CD4-positive, alpha-beta T cell treated with Interleukin-17A for 4 hours (primary cell): ENCODE data around the gene CRYL1.

ENCODE experiments used
- DNase-seq: peaks from one replicate; pipeline ENCODE4 v3.0.0-alpha.2; 2020; ENCODE audit warnings: mixed read lengths

The CRYL1 gene

GRCh38 chr13:20491926-20492435, 33.7 kb downstream of the CRYL1 start:
- DNase-seq, result no peak

- DNase-seq, result peak; percentile 71
These were observed 36.4 kb downstream of the CRYL1 start for GRCh38 chr13:20489185-20489820.

DNA sequence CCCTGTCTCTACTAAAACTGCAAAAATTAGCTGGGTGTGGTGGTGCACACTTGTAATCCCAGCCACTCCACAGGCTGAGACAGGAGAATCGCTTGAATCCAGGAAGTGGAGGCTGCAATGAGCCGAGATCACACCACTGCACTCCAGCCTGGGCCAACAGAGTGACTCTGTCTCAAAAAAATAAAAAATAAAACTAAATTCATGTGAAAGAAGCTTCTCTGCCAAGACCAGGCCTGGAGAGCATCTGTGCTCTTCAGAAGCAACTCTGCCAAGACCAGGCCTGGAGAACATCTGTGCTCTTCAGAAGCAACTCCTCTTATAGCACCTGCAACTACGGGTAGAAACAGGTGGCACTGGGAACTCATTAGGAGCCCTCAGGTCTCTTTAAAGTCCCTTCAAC, 37.7 kb downstream of the CRYL1 start:
- DNase-seq, result no peak

DNA sequence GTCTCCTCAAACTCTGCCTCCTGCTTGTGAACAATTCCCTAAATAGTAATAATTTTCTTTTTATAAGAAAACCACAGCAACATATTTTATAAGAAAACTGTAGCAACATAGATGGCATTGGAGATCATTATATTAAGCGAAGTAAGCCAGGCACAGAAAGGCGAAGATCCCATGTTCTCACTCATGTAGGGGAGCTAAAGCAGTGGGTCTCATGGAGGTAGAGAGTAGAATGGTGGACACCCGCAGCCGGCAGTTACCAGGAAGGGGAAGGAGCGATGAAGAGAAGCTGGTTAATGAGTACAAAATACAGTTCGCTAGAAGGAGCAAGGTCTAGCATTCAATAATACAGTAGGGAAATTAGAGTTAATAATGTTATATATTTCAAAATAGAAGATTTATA, 42.9 kb downstream of the CRYL1 start:
- DNase-seq, result no peak

- no peak for DNase-seq
These were observed 43.3 kb downstream of the CRYL1 start for GRCh38 chr13:20482275-20482761.

DNA sequence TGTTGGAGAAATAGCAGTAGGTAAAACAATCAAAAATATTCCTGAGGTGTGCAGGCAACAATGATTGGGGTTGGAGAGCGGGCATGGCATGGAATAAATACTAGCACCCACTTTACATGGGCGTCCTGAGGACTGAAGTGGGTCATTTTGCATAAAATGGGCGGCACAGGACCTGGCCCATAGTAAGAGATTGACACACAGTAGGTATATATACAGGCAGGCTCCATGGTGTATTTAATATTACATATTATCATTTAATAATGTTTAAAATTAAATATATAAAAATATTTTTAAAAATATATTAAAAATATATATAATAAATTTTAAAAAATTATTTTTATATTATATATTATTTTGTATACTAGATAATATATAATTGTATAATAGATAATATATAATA, 48.3 kb downstream of the CRYL1 start:
- no peak for DNase-seq

DNA sequence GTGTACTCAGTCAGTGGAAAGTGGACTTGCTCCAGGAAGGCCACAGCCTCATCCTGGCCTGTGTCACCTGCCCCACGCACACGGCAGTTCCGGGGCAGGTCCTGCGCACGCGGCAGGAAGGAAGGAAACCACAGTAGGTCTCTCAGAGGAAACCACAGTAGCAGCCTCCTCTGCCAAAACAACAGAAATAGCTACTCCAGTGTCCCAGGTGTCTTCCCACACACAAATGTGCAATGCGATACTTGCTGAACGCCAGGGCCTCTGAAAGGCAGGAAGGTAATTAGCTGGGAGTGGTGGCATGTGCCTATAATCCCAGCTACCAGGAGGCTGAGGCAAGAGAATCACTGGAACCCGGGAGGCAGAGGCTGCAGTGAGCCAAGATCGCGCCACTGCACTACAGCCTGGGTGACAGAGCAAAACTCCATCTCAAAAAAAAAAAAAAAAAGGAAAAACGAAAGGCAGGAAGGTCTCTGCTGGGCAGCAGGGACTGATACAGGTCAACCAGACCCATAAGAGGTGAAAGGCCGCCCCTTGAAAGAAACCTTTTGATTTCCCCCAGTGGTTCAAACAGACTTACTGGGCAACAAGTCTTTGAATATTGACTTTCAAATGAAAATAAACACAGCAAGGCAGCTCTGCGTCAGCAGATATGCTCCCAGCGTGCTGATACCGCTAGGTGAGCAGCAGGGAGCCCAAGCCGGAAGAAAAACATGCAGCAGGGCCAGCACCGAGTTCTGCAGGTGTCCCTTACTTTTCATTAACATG, 49.5 kb downstream of the CRYL1 start:
- DNase-seq, result peak; percentile 77

DNA sequence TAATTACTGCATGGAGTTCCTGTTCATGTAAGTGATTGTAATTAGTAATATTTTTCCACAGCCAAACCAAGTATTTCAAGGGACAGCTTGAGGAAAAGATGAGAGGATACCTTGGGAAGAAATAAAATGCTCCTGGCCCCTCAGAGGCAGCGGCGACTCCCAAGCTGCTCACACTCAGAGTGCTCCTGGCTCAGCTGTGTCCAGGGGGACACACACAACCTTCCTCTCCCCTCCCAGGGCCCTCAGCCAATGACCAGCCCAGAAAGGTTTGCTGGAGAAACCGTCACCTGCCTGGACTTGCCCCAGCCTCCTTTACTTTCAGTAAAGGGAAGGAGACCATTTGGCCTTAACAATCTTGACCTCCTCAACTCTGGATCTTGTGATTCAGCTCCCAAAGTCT, 51.1 kb downstream of the CRYL1 start:
- DNase-seq, result no peak

DNA sequence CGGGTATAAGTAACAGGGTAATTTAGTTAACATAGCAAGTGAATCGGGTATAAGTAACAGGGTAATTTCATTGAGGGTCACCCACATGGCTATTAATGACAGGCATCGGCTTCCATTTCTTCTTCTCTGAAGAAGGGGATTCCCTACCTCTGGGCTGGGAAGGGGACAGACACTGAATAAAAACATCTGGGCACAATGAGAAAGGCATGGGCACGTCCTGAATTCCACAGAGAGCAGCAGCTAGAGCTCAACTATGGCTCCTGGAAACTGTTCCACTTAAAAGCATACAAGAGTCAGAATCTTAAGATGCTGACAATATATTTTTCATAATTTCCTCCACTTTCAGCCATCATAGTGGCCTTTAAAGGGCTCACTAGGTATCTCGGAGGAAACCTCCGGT, 51.8 kb downstream of the CRYL1 start:
- DNase-seq, result no peak

GRCh38 chr13:20473139-20473538, 52.5 kb downstream of the CRYL1 start:
- DNase-seq, result no peak

DNA sequence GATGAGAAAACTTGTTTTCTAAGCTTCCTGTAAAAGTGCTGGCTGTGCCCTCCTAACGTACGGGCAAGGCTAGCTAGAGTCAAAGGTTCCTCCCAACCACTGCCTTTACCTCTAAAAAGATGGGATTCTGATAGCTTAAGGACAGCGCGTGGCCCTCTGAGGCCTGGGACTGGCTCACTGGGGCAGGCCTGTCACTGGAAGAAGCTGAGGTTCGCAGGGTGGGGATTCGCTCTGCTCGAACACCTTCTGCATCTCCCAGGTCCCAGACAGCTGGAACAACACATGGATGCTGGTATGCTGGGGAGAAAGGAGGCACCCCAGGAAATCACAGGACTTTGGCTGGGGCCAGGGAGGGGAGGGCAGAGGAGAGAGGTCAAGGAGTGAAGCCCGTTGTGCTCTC, 53.1 kb downstream of the CRYL1 start:
- no peak for DNase-seq

DNA sequence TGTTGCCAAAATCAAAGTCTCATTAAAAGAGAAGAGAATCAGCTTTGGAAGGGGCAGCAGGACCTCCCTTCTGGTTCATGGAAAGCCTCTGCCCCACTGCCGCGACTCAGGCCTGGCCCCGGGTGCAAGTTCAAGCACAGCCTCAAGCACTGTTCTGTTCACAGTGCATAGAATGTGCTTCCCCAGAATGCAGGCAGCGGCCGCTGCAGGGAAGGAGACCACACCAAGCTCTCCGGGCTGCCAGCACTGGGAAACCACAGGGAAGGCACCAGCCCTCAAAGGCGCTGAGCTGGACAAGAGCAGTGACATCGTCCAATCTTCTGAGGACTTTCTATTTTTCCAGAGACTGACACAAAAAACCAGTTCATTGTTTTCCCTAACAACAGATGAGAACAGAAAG, 55.5 kb downstream of the CRYL1 start:
- DNase-seq, result no peak

DNA sequence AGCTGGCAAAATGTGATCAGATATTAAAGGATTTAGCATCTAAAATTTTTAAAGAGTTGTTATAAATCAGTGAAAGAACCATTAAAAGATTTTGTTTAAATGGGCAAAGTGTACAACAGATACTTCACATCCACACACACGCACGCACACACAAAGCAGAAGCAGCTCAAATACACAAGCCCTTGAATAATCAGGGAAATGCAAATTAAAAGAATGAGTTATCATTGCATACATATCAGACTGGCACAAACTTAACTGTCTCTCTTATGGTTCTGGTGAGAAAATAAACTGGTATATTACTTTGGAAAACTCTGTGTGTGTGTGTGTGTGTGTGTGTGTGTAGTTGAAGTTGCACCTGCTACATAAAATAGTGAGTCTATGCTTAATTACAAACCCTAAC, 59.3 kb downstream of the CRYL1 start:
- DNase-seq, result no peak

- no peak for DNase-seq
These were observed 60.3 kb downstream of the CRYL1 start for GRCh38 chr13:20465218-20465879.

GRCh38 chr13:20462921-20463320, 62.7 kb downstream of the CRYL1 start:
- no peak for DNase-seq

DNA sequence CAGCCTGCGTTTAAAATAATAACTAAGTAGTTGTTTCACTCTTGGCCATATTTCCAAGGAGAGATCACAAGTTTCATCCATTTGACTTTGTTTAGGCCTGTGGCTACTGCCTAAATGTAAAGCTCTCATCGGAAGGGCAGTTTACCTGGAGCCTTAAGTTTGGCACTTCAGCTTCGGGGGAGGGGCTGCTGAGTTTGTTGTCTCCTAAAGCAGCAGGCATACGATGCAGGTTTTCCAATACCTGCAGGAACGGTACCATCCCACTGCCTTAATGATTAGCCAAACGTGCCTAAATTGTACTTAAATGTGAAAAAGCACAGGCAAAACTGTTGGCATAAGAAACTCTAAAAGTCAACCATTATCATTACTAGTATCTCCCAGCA, 63.1 kb downstream of the CRYL1 start:
- no peak for DNase-seq

DNA sequence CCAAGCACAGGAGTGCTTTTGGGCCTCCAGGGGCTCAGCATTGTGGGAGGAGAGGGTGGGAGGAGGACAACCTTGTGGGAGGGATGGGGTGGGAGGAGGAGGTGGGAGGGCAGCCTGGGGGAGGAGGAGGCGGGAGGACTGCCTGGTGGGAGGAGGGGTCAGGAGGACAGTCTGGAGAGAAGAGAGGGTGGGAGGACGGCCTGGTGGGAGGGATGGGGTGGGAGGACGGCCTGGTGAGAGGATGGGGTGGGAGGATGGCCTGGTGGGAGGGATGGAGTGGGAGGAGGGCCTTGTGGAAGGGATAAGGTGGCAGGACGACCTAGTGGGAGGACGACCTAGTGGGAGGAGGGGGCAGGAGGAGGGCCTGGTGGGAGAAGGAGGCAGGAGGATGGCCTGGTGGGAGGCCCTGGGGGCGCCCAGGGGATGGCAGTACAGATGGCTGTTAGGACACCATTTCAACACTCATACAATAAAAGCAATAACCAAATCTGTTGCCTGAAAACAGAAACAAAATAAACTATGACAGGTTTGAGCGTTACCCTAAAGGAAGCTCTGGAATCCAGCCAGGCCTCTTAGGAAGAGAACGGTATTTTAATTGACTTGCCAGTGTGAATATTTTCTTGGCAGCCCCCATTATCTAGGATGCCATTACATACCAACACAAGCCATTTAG, 63.7 kb downstream of the CRYL1 start:
- DNase-seq, result no peak

GRCh38 chr13:20461481-20461859, 64.2 kb downstream of the CRYL1 start:
- DNase-seq, result no peak

- DNase-seq, result no peak
These were observed 64.9 kb downstream of the CRYL1 start for GRCh38 chr13:20460761-20461160.

- no peak for DNase-seq
These were observed 68.0 kb downstream of the CRYL1 start for GRCh38 chr13:20457670-20458069.

DNA sequence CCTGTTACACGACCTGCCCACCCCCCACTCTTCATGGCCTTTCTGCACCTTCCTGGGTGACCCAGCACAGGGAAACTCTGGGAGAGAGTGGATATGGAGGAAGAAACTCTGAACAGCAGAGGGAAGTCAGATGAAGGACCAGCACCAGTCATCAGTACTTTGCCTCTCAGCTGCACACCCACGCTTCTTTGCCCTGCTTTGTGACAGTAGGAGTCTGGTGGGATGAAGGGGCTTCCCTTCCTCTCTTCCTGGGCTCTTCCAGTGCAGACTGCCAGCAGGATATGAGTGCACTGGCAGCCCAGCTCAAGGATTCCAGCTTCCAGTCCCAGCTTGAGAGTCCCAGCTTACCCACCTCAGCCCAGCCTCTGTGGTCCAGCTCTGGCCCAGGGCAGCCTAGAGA, 68.9 kb downstream of the CRYL1 start:
- no peak for DNase-seq

DNA sequence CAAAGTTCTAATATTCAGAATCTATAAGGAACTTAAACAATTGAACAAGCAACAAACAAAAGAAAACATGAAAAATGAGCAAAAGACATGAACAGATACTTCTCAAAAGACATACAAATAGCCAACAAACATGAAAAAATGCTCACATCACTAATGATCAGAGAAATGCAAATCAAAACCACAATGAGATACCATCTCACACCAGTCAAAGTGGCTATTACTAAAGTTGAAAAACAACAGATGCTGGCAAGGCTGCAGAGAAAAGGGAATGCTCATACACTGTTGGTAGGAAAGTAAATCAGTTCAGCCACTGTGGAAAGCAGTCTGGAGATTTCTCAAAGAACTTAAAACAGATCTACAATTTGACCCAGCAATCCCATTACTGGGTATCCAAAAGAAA, 74.3 kb downstream of the CRYL1 start:
- DNase-seq, result no peak

- no peak for DNase-seq
These were observed 77.2 kb downstream of the CRYL1 start for GRCh38 chr13:20448470-20448869.
